GM12878 (cell line): Measurements from ENCODE around the gene STAT3. TPM values are rescaled to one million over a fixed set of nuclear protein-coding genes. Genes with fewer than 3 reads are reported as not detected.

Experiments
- ATAC-seq: fragments of 200-7000 bp; cut with Tn5 transposase; 3 replicates; pipeline ENCODE4 v1.9.1; 2020; ENCODE audit warnings: mild to moderate bottlenecking, moderate library complexity
- BruUV-seq: library from RNA; stranded (reverse); fragments of 400-500 nt; replicated peaks from 2 replicates; lab custom pipeline; 2021; lab: Mats Ljungman, UMichigan
- CTCF ChIA-PET: fragments of 300-600 bp; sonication (Branson Sonifier 250); formaldehyde crosslinking; extraction: SDS; loops from one replicate; lab custom pipeline; 2021; ENCODE audit warnings: inconsistent platforms; lab: Yijun Ruan, JAX
- POLR2A ChIA-PET: fragments of 350-600 bp; formaldehyde crosslinking; extraction: SDS; loops from one replicate; lab custom pipeline; 2021; ENCODE audit warnings: inconsistent platforms; lab: Charles Lee
- RAD21 ChIA-PET: fragments of 300-600 bp; sonication (Branson Sonifier 250); formaldehyde crosslinking; loops from one replicate; lab custom pipeline; 2023; ENCODE audit warnings: antibody characterized with exemption; ENCODE audit not compliant: unreplicated experiment; lab: Charles Lee
- SMC1A ChIA-PET: fragments of 300-600 bp; sonication (Branson Sonifier 250); formaldehyde crosslinking; loops from one replicate; lab custom pipeline; 2023; ENCODE audit not compliant: unreplicated experiment, uncharacterized antibody; lab: Charles Lee
- DNase-seq: peaks from one replicate; pipeline ENCODE4 v3.0.0-alpha.2; 2011; ENCODE audit warnings: low read depth, low spot score
- FAIRE-seq: peaks from 3 replicates; lab custom pipeline; 2011; peaks lifted over from hg19 to GRCh38; lab: Jason Lieb, UNC
- H2AFZ ChIP-seq: 2 replicates; pipeline ENCODE4 v1.6.0; 2011; ENCODE audit warnings: low read depth, low read length, control low read depth; ENCODE audit not compliant: control insufficient read depth
- H3K27ac ChIP-seq: 2 replicates; pipeline ENCODE4 v1.5.1; 2011; ENCODE audit warnings: control low read depth; ENCODE audit not compliant: control insufficient read depth, insufficient read depth
- H3K27me3 ChIP-seq, 2 experiments: replicated peaks in 1 of 2; 2 replicates each; pipeline versions ENCODE4 v1.6.0 to v1.6.1; 2011; ENCODE audit warnings: low read length in 1 of 2; ENCODE audit not compliant: control insufficient read depth in 2 of 2, insufficient read depth in 2 of 2
- H3K36me3 ChIP-seq, 2 experiments: 2 replicates each; pipeline ENCODE4 v1.5.1; 2011; ENCODE audit warnings: low read length in 1 of 2; ENCODE audit not compliant: control insufficient read depth in 2 of 2, insufficient read depth in 2 of 2
- H3K4me1 ChIP-seq: 2 replicates; pipeline ENCODE4 v1.6.1; 2011; ENCODE audit warnings: mild to moderate bottlenecking, low read length, moderate library complexity, mixed read lengths; ENCODE audit not compliant: control insufficient read depth, insufficient read depth
- H3K4me2 ChIP-seq: 2 replicates; pipeline ENCODE4 v1.6.0; 2011; ENCODE audit warnings: control low read depth; ENCODE audit not compliant: control insufficient read depth, insufficient read depth
- H3K4me3 ChIP-seq: fragments of 200-600 bp; sonication (generic); 2 replicates; pipeline ENCODE4 v1.5.1; 2016
- H3K79me2 ChIP-seq: 2 replicates; pipeline ENCODE4 v1.6.0; 2011; ENCODE audit warnings: low read length; ENCODE audit not compliant: control insufficient read depth, insufficient read depth
- H3K9ac ChIP-seq: 2 replicates; pipeline ENCODE4 v1.8.0; 2011; ENCODE audit warnings: low read length, control low read depth, mixed read lengths; ENCODE audit not compliant: control insufficient read depth, insufficient read depth
- H3K9me3 ChIP-seq: replicated peaks from 3 replicates; pipeline ENCODE4 v1.5.1; 2011; ENCODE audit warnings: mild to moderate bottlenecking, low read length; ENCODE audit not compliant: control insufficient read depth, insufficient read depth
- H4K20me1 ChIP-seq: 2 replicates; pipeline ENCODE4 v1.6.0; 2011; ENCODE audit not compliant: control insufficient read depth, insufficient read depth
- CBFB ChIP-seq: IDR thresholded peaks from 2 replicates; pipeline ENCODE4 v1.6.1; 2016; ENCODE audit warnings: antibody characterized with exemption, low read depth
- CBX3 ChIP-seq: fragments of 200-600 bp; sonication (generic); IDR thresholded peaks from 2 replicates; pipeline ENCODE4 v1.6.1; 2016; ENCODE audit warnings: low read depth, borderline replicate concordance
- CEBPB ChIP-seq, 2 experiments: fragments of 150-350 bp in 1 of 2; IDR thresholded peaks; 2 replicates each; pipeline ENCODE4 v1.6.1; 2012 to 2014; ENCODE audit warnings: low read depth in 2 of 2, low read length in 2 of 2, borderline replicate concordance in 1 of 2, inconsistent platforms in 1 of 2
- CHD1 ChIP-seq: IDR thresholded peaks from 2 replicates; pipeline ENCODE4 v1.6.1; 2012; ENCODE audit warnings: low read depth, low read length, improper control_type of control experiment
- DPF2 ChIP-seq: fragments of 450-650 bp; IDR thresholded peaks from 2 replicates; pipeline ENCODE4 v1.6.1; 2017; ENCODE audit warnings: mild to moderate bottlenecking
- ELK1 ChIP-seq: IDR thresholded peaks from 2 replicates; pipeline ENCODE4 v1.6.1; 2012; ENCODE audit warnings: low read depth, low read length, improper control_type of control experiment
- HCFC1 ChIP-seq: fragments of 150-350 bp; IDR thresholded peaks from 2 replicates; pipeline ENCODE4 v1.6.1; 2014; ENCODE audit warnings: low read length
- HDAC2 ChIP-seq: fragments of 200-600 bp; sonication (generic); IDR thresholded peaks from 2 replicates; pipeline ENCODE4 v1.6.1; 2017
- IRF4 ChIP-seq: IDR thresholded peaks from 2 replicates; pipeline ENCODE4 v1.6.1; 2011; ENCODE audit warnings: low read depth, low read length
- PAX5 ChIP-seq: IDR thresholded peaks from 2 replicates; pipeline ENCODE4 v1.6.1; 2011; ENCODE audit warnings: low read depth, low read length, borderline replicate concordance
- POLR2AphosphoS2 ChIP-seq: IDR thresholded peaks from 2 replicates; pipeline ENCODE4 v1.6.1; 2011; ENCODE audit warnings: low read depth, mild to moderate bottlenecking, low read length, improper control_type of control experiment, moderate library complexity
- RUNX3 ChIP-seq: IDR thresholded peaks from 2 replicates; pipeline ENCODE4 v1.6.1; 2012; ENCODE audit warnings: low read length, inconsistent platforms
- SMAD5 ChIP-seq: IDR thresholded peaks from 2 replicates; pipeline ENCODE4 v1.6.1; 2016; ENCODE audit warnings: antibody characterized with exemption, low read depth
- SP1 ChIP-seq: IDR thresholded peaks from one replicate; pipeline ENCODE4 v1.6.1; 2011; ENCODE audit warnings: low read depth, low read length
- SRF ChIP-seq, 2 experiments: IDR thresholded peaks; 2 replicates each; pipeline ENCODE4 v1.6.1; 2011; ENCODE audit warnings: low read depth in 2 of 2, low read length in 2 of 2, mild to moderate bottlenecking in 1 of 2, moderate library complexity in 1 of 2
- STAT1 ChIP-seq: fragments of 450-650 bp; conservative IDR thresholded peaks from 2 replicates; pipeline ENCODE4 v1.6.1; 2014; ENCODE audit warnings: antibody characterized with exemption, mild to moderate bottlenecking
- STAT3 ChIP-seq: IDR thresholded peaks from 2 replicates; pipeline ENCODE4 v1.6.1; 2011; ENCODE audit warnings: low read depth, low read length, improper control_type of control experiment
- SUPT20H ChIP-seq: IDR thresholded peaks from 2 replicates; pipeline ENCODE4 v1.6.1; 2011; ENCODE audit warnings: low read depth, mild to moderate bottlenecking, low read length, moderate library complexity, borderline replicate concordance; ENCODE audit not compliant: control insufficient read depth
- YBX1 ChIP-seq: fragments of 450-650 bp; IDR thresholded peaks from 2 replicates; pipeline ENCODE4 v1.6.1; 2016; ENCODE audit warnings: antibody characterized with exemption
- in situ Hi-C: fragments of 300-500 bp; cut with MboI; formaldehyde crosslinking; loops from 9 replicates; pipeline ENCODE4 v1.14.3; 2018; ENCODE audit warnings: mixed read lengths
- intact Hi-C: fragments of 100-400 bp; cut with micrococcal nuclease; formaldehyde crosslinking; loops from one replicate; pipeline ENCODE4 v1.14.2; 2022; ENCODE audit not compliant: unreplicated experiment
- polyA plus RNA-seq, 11 experiments: library from polyadenylated mRNA; depleted of rRNA in 4 of 11; unstranded in 6 of 11; stranded (reverse) in 5 of 11; fragments of >200 nt; fragmentation: Nextera tagmentation in 4 of 11; fragmentation: Illumina TruSeq in 1 of 11; extraction: Ambion mirVana in 4 of 11; extraction: Trizol in 1 of 11; gene quantifications; 1 replicate in 1 of 11; 2 replicates in 10 of 11; pipeline versions ENCODE4 v1.2.1 to v1.2.3, GENCODE V29; 2011 to 2016; ENCODE audit warnings: inconsistent platforms in 2 of 11, missing spikeins in 2 of 11, low read depth in 1 of 11
- total RNA-seq, 4 experiments: library from RNA; depleted of rRNA in 3 of 4; stranded (reverse); fragments of >200 nt in 3 of 4; fragmentation: Illumina TruSeq in 1 of 4; extraction: Trizol in 1 of 4; gene quantifications; 2 replicates each; pipeline versions ENCODE4 v1.2.1 to v1.2.3, GENCODE V29; 2013 to 2021

STAT3 gene
- total and polyA plus RNA-seq, 10 of the 15 experiments (the other 5 are each of a cell fraction or from before 2014, with no cell fraction given) = 18.4 to 96.4 (median 60.9) TPM

GRCh38 chr17:42372142-42372541 lies 16.1 kb downstream of the STAT3 start:
- POLR2A ChIA-PET = interaction anchor here (0.6 to 2.8 kb wide), 3 partner anchors 8 to 13 kb away, joined by 3 to 11 read pairs (median 4); no protein-coding TSS in a partner anchor
- H3K27ac ChIP-seq = no peak overlapping the region
- no peak overlapping the region for H3K4me2 ChIP-seq
- ATAC-seq (no peak), FAIRE-seq (no peak), DNase-seq (no peak)
- H3K4me1 ChIP-seq = peaks cover 30% of the 10 kb centered on the region
- intact Hi-C loops (no loop called here), in situ Hi-C loops (no loop called here)
- no peak overlapping the region for H3K4me3 ChIP-seq
- TF ChIP-seq YBX1 (no peak), SRF (IDR thresholded peaks at IDR 0.05; ENCODE audit: low read depth in 2 of 2, low read length in 2 of 2) (no peak), CHD1 (no peak), STAT3 (no peak), HCFC1 (no peak), PAX5 (no peak), STAT1 (no peak), ELK1 (no peak), CBX3 (no peak), IRF4 (no peak), RUNX3 (no peak), CEBPB (IDR thresholded peaks at IDR 0.05; ENCODE audit: borderline replicate concordance in 1 of 2, low read depth in 2 of 2, low read length in 2 of 2) (no peak), SUPT20H (no peak), HDAC2 (no peak), POLR2AphosphoS2 (no peak), SP1 (no peak), SMAD5 (no peak), DPF2 (no peak), CBFB (no peak)
- H4K20me1 ChIP-seq = no peaks in the 10 kb centered on the region; the same call in 1 of the 2 replicates
- no TSS peak for BruUV-seq
- H3K36me3 ChIP-seq = peaks cover 0 to 9% of the 10 kb centered on the region in 2 experiments; a peak in 1 of 4 replicates
- H3K79me2 ChIP-seq = peaks cover 71% of the 10 kb centered on the region
- H3K9ac ChIP-seq = no peak overlapping the region
- H3K27me3 ChIP-seq = no peaks in the 10 kb centered on the region
- SMC1A ChIA-PET = interaction anchor here (1.1 kb wide), 1 partner anchor 10 kb away, joined by 3 read pairs; no protein-coding TSS in a partner anchor
- CTCF ChIA-PET = no interaction called here
- RAD21 ChIA-PET = no interaction called here
- H3K9me3 ChIP-seq = peaks cover 6% of the 10 kb centered on the region; the same call in 2 of the 3 replicates
- no peak overlapping the region for H2AFZ ChIP-seq
